Upper lobe of left lung (tissue), 4 donors: ENCODE data around the gene CFAP97.

Source experiments
- EP300 ChIP-seq, 4 donors: sonication (generic); formaldehyde crosslinking; IDR thresholded peaks; one replicate each; pipeline ENCODE4 v1.5.1; 2017; ENCODE audit warnings: antibody characterized with exemption in 4 of 4, control low read depth in 2 of 4
- POLR2A ChIP-seq, 4 donors: fragments of 450-650 bp; IDR thresholded peaks; one replicate each; pipeline ENCODE4 v1.5.1; 2016 to 2017; ENCODE audit warnings: antibody characterized with exemption in 4 of 4, mild to moderate bottlenecking in 2 of 4
- TF ChIP-seq, protein P1 (sequence below), 6 experiments: fragments of 450-650 bp in 4 of 6; fragments of 200-600 bp in 2 of 6; sonication (generic) in 2 of 6; IDR thresholded peaks; one replicate each; pipeline ENCODE4 v1.5.1; 2016 to 2019; ENCODE audit warnings: antibody characterized with exemption in 6 of 6

DNA sequence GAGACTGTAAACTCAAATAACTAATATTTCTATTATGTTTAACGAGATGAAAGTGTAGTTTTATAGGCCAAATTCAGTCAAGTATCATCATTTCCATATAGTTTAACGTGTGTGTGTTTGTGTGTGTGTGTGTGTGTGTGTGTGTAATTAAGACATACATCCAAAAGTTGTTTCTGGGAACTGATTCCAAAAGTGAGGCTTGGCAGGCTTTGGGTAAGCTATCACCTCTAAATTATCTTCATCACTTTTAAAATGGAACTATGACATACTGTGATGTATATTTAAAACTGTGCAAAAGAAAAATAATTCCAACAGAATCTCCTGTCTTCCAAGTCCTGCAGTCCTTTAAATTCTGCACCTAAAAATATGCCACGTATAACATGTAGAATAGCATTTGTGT lies 79.8 kb downstream of the CFAP97 start:
- TF ChIP-seq, protein P1, sequence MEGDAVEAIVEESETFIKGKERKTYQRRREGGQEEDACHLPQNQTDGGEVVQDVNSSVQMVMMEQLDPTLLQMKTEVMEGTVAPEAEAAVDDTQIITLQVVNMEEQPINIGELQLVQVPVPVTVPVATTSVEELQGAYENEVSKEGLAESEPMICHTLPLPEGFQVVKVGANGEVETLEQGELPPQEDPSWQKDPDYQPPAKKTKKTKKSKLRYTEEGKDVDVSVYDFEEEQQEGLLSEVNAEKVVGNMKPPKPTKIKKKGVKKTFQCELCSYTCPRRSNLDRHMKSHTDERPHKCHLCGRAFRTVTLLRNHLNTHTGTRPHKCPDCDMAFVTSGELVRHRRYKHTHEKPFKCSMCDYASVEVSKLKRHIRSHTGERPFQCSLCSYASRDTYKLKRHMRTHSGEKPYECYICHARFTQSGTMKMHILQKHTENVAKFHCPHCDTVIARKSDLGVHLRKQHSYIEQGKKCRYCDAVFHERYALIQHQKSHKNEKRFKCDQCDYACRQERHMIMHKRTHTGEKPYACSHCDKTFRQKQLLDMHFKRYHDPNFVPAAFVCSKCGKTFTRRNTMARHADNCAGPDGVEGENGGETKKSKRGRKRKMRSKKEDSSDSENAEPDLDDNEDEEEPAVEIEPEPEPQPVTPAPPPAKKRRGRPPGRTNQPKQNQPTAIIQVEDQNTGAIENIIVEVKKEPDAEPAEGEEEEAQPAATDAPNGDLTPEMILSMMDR (IDR thresholded peaks at IDR 0.05): no peak
- TF ChIP-seq EP300 (IDR thresholded peaks at IDR 0.05) (no peak), POLR2A (IDR thresholded peaks at IDR 0.05) (no peak)
